ENCODE measurements around the gene DEFB131B.
"Not testable (repeated sequence)": the region's sequence is repeated elsewhere in the genome, so short reads cannot be mapped to it uniquely, and the experiment has no call there.

DNA sequence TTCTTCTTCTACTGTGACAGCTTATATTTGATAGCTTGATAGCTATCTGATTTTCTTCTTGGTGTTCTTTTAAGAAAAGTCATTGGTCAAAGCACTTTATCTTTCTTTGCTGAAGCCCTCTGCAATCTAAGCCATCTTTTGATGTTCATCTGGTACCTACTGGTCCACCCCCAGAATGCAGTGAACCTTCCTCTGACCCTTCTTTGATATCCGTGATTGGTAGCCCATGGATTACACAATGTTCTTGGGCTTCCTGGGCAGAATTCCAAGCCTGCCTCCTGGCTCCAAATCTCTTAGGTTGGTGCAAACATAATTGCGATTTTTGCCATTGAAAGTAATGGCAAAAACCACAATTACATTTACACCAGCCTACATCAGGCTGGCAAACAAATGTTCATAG, 2.0 kb upstream of the DEFB131B start:
- TF ChIP-seq EP300, POLR2A (IDR thresholded peaks at IDR 0.05): not testable (repeated sequence)
- TF ChIP-seq, protein P1, sequence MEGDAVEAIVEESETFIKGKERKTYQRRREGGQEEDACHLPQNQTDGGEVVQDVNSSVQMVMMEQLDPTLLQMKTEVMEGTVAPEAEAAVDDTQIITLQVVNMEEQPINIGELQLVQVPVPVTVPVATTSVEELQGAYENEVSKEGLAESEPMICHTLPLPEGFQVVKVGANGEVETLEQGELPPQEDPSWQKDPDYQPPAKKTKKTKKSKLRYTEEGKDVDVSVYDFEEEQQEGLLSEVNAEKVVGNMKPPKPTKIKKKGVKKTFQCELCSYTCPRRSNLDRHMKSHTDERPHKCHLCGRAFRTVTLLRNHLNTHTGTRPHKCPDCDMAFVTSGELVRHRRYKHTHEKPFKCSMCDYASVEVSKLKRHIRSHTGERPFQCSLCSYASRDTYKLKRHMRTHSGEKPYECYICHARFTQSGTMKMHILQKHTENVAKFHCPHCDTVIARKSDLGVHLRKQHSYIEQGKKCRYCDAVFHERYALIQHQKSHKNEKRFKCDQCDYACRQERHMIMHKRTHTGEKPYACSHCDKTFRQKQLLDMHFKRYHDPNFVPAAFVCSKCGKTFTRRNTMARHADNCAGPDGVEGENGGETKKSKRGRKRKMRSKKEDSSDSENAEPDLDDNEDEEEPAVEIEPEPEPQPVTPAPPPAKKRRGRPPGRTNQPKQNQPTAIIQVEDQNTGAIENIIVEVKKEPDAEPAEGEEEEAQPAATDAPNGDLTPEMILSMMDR (IDR thresholded peaks at IDR 0.05) = not testable (repeated sequence)
